WI38 (cell line): Measurements from ENCODE around the gene LCN1.

ENCODE experiments used
- H3K4me3 ChIP-seq: 2 replicates; pipeline ENCODE4 v1.5.1; 2011; ENCODE audit warnings: low read depth, mild to moderate bottlenecking, control low read depth, low read length
- TF ChIP-seq, protein P1 (sequence below): IDR thresholded peaks from 2 replicates; pipeline ENCODE4 v1.5.1; 2012; ENCODE audit warnings: low read depth, mild to moderate bottlenecking, control low read depth, low read length

Gene LCN1

GRCh38 chr9:135520916-135521607 is at the start of gene LCN1:
LCN1 (plus strand) TSS chr9:135521440; CDS start chr9:135521498, 58 bp downstream.
- no peak within 1 kb of the TSS for H3K4me3 ChIP-seq
- TF ChIP-seq, protein P1, sequence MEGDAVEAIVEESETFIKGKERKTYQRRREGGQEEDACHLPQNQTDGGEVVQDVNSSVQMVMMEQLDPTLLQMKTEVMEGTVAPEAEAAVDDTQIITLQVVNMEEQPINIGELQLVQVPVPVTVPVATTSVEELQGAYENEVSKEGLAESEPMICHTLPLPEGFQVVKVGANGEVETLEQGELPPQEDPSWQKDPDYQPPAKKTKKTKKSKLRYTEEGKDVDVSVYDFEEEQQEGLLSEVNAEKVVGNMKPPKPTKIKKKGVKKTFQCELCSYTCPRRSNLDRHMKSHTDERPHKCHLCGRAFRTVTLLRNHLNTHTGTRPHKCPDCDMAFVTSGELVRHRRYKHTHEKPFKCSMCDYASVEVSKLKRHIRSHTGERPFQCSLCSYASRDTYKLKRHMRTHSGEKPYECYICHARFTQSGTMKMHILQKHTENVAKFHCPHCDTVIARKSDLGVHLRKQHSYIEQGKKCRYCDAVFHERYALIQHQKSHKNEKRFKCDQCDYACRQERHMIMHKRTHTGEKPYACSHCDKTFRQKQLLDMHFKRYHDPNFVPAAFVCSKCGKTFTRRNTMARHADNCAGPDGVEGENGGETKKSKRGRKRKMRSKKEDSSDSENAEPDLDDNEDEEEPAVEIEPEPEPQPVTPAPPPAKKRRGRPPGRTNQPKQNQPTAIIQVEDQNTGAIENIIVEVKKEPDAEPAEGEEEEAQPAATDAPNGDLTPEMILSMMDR = no peak

DNA sequence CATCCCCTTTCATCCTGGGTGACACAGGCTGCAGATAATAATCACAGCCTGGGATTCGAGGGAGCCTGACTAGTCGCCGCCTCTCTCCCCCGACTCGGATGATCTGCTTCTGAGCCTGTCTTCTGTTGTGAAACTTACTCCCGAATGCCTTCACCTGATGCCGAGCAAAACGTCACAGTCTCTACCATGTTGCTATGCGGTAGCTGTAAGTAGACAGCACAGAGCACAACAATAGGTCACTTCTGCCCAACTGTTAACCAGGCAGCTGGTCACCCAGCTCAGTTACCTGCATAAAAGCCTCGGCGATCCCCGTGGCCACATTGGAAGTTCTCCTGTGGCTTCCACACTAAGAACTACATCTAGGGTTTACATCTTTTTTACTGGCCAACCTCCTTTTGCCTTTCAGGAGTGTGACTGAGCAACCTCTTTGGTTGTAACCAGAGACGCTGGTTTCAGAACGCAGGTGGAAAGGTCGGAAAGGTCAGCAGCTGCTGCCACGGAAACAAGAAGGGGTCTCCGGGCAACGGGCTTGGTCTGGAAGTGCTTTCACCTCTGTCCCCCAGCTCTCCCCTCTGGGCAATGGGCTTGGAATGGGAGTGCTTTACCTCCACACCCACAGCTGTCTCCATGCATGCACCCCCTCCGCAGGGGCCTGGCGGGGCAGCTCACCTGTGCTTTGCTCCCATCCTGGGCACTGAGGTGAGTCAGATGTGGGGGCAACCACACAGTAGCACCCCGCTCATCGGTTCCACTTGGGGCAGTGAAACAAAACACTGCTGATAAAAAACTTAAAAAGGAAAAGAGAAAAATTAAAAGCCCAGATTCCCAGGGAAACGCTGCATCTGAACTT is 49.2 kb upstream of the LCN1 start:
- TF ChIP-seq, protein P1 = no peak
- H3K4me3 ChIP-seq = no peak overlapping the region

- TF ChIP-seq, protein P1 = no peak
- H3K4me3 ChIP-seq = no peak overlapping the region
Observed at GRCh38 chr9:135473972-135474543, 47.2 kb upstream of the LCN1 start.

DNA sequence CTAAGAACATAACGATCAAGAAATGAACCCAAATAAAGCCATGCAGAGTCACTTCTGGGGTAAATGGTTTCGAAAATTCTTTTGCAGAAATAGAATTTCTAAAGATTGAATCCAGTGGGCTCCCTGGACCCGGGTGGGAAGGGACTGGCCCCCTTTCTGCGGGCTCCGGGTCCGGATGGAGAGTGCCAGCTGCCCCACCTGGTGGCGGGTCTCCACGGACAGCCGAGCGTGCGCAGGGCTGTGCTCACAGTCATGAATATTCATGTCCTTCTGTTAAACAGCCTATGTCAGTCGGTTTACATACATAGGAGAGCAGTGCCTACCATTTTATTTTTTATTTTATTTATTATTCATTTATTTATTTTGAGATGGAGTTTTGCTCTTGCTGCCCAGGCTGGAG is 46.3 kb upstream of the LCN1 start:
- TF ChIP-seq, protein P1 = peak; percentile 46
- H3K4me3 ChIP-seq = no peak overlapping the region

DNA sequence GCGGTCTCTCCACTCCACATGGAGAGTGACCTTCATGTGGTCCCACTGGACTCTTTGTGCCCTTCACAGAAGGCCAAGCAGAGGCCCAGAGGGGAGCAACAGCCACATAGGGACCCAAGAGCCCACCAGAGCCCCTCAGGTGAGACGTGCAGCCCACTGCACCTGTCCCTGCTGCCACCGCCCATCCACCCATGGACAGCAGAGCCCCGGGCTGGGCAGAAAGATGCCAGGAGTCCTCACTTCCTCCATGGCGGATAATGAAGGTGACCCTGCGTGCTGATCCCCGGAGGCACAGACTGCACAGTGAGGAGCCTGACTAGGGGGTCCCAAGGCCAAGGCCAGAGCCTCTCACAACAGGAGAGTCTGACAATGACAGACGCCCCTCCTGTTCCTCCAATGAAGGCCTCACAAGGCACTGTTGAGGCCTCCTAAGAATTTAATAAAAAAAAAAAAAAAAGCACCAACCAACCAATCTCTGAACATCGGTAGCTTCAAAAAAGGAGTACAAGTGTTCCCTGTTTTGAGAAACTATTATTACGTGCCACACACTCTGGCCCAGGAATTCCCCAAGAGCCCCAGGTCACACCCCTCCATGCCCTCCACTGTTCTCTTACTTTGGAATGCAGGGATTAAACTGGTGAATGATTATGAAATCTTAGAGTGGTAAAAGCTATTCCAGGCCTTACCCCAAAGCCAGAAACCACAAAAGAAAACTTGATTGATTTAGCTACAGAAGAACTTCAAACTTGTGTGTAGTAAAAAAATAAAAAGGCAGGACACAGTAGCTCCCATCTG is 44.5 kb upstream of the LCN1 start:
- TF ChIP-seq, protein P1 = no peak
- no peak overlapping the region for H3K4me3 ChIP-seq

GRCh38 chr9:135478191-135478590 is 43.0 kb upstream of the LCN1 start:
- no peak overlapping the region for H3K4me3 ChIP-seq
- TF ChIP-seq, protein P1 = no peak
